Activated CD4-positive, alpha-beta T cell treated with anti-CD3 and anti-CD28 coated beads, Interleukin-2, amount 10 ng/mL, durations not matched to agents 24 days and 14 days (primary cell): ENCODE results near the gene SPAG9. TPM values are rescaled to one million over a fixed set of nuclear protein-coding genes. Genes with fewer than 3 reads are reported as not detected.
A peak's percentile ranks its signal among the peaks of the same experiment; 100 is the strongest.

ENCODE experiments used
- DNase-seq: peaks from one replicate; pipeline ENCODE4 v3.0.0; 2022
- H3K27ac Mint-ChIP-seq: one replicate; pipeline ENCODE4 v1.8.0; 2022; ENCODE audit warnings: mild to moderate bottlenecking, mixed read lengths
- H3K27me3 Mint-ChIP-seq: one replicate; pipeline ENCODE4 v1.8.0; 2022; ENCODE audit warnings: mixed read lengths
- H3K36me3 Mint-ChIP-seq: one replicate; pipeline ENCODE4 v1.8.0; 2022; ENCODE audit warnings: low read depth, mild to moderate bottlenecking, mixed read lengths
- H3K4me1 Mint-ChIP-seq: one replicate; pipeline ENCODE4 v1.8.0; 2021; ENCODE audit warnings: mixed read lengths
- H3K4me3 Mint-ChIP-seq: one replicate; pipeline ENCODE4 v1.8.0; 2022; ENCODE audit warnings: mild to moderate bottlenecking, moderate library complexity, mixed read lengths
- H3K9me3 Mint-ChIP-seq: one replicate; pipeline ENCODE4 v1.8.0; 2021; ENCODE audit warnings: mixed read lengths
- intact Hi-C: fragments of 100-400 bp; cut with micrococcal nuclease; formaldehyde crosslinking; loops from one replicate; pipeline ENCODE4 v1.15.1; 2023
- total RNA-seq: library from RNA; stranded (reverse); gene quantifications from 2 replicates; pipeline ENCODE4 v1.2.3, GENCODE V29; 2022

Gene SPAG9
- total RNA-seq, 1 donor from 2014 or later = 47.5 TPM

DNA sequence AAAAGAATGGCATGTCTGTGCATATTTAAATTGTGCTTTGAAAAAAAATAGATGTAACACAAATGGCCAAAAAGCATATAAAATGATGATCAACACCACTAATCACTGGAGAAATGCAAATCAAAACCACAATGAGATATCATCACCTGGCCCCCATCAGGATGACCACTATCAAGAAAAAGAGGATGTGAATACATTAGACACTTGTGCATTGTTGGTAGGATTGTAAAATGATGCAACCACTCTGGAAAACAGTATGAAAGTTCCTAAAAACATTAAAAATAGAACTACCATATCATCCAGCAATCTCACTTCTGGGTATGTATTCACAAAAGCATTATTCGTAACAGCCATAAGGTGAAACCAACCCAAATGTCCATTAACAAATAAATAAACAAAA is 91.5 kb downstream of the SPAG9 start:
- intact Hi-C loops = no loop called here
- H3K27ac Mint-ChIP-seq = peak overlapping the region; percentile 74
- H3K4me3 Mint-ChIP-seq = peak overlapping the region; percentile 65
- H3K9me3 Mint-ChIP-seq = no peaks in the 10 kb centered on the region
- peaks cover 23% of the 10 kb centered on the region for H3K4me1 Mint-ChIP-seq
- no peaks in the 10 kb centered on the region for H3K27me3 Mint-ChIP-seq
- H3K36me3 Mint-ChIP-seq = peaks cover 17% of the 10 kb centered on the region
- DNase-seq = no peak

DNA sequence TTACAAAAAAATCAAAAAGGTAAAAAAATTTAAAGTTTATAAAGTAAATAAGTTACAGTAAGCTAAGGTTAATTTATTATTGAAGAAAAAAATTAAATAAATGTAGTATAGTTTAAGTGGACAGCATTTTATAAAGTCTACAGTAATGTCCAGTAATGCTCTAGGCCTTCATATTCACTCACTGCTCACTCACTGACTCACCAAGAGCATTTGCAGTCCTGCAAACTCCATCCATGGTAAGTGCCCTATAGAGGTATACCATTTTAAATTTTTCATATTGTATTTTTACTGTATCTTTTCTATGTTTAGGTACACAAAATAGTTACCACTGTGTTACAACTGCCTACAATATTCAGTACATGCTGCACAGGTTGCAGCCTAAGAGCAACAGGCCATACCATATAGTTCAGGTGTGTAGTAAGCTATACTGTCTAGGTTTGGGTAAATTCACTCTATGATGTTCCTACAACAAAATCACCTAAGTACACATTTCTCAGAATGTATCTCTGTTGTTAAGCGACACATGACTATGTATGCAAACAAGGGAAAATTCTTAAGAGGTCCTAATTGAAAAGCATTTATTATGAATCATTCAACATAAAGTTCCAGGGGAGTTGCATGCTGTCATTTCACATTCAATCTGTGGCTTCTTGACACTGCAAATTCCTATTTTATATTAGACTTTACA is 92.3 kb downstream of the SPAG9 start:
- intact Hi-C loops = no loop called here
- Mint-ChIP-seq H3K9me3 (no peaks in the 10 kb centered on the region), H3K36me3 (peaks cover 17% of the 10 kb centered on the region), H3K27ac (no peak overlapping the region), H3K4me1 (peaks cover 23% of the 10 kb centered on the region), H3K27me3 (no peaks in the 10 kb centered on the region), H3K4me3 (no peak overlapping the region)
- DNase-seq = no peak

DNA sequence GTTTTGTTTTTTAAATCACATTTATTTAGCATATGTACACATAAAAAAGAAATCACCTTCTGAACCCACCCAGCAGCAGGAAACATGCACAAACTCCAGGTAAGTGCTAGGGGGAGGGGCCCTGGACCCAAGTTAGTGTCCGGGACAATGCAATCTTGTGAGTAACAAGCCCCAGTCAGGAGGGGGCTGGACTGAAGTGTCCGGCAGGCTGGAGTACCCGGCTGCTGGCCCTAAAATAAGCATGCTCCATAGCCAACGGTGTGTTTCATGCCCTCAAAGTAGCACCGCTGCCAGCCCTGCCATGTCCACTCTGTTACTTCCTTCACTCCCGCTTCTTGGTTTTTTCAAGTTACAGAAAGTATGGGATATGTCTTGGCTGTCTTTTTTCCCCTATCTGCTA is 102.1 kb downstream of the SPAG9 start:
- Mint-ChIP-seq H3K27me3 (no peaks in the 10 kb centered on the region), H3K4me1 (peaks cover 3% of the 10 kb centered on the region), H3K36me3 (peaks cover 22% of the 10 kb centered on the region), H3K27ac (no peak overlapping the region), H3K4me3 (no peak overlapping the region), H3K9me3 (no peaks in the 10 kb centered on the region)
- intact Hi-C loops = no loop called here
- DNase-seq = no peak

DNA sequence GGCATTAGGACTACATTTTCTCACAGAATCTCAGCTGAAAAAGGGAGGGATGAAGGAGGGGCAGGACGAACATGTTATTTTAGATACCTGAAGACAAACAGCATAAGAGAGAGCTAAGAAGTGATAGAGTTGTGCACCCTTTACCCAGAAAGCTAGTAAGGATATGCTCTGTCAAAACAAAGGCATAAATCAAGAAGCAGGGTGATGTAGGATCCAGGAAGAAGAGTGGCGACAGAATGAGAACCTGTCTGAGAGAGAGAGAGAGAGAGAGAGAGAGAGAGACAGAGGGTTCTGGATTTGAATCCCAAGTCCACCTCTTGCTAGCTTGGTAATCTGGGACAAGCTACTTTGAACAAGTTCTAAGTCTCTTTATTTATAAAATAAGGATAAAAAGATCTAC is 103.4 kb downstream of the SPAG9 start:
- peaks cover 23% of the 10 kb centered on the region for H3K36me3 Mint-ChIP-seq
- intact Hi-C loops = no loop called here
- no peak for DNase-seq
- peaks cover 3% of the 10 kb centered on the region for H3K4me1 Mint-ChIP-seq
- no peaks in the 10 kb centered on the region for H3K27me3 Mint-ChIP-seq
- H3K9me3 Mint-ChIP-seq = no peaks in the 10 kb centered on the region
- no peak overlapping the region for H3K27ac Mint-ChIP-seq
- H3K4me3 Mint-ChIP-seq = no peak overlapping the region

DNA sequence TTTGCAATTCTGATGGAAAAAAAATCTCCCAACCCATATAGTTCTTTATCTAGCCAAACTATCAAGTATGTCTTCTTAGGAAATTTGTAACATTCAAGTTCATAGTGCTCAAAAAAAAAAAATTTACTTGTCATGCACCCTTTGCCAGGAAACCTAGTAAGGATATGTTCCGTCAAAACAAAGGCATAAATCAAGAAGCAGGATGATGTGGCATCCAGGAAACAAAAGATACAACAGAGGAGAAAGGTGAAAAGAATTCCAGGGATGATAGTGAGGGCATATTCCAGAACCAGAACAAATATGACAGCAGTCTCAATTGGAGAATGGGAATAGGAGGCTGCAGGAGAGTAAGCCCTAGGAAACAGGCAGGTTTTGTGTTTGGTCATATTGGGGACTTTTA is 104.6 kb downstream of the SPAG9 start:
- H3K9me3 Mint-ChIP-seq = no peaks in the 10 kb centered on the region
- H3K4me3 Mint-ChIP-seq = no peak overlapping the region
- no peak for DNase-seq
- intact Hi-C loops = no loop called here
- H3K27me3 Mint-ChIP-seq = no peaks in the 10 kb centered on the region
- H3K27ac Mint-ChIP-seq = no peak overlapping the region
- peaks cover 23% of the 10 kb centered on the region for H3K36me3 Mint-ChIP-seq
- H3K4me1 Mint-ChIP-seq = peaks cover 3% of the 10 kb centered on the region

DNA sequence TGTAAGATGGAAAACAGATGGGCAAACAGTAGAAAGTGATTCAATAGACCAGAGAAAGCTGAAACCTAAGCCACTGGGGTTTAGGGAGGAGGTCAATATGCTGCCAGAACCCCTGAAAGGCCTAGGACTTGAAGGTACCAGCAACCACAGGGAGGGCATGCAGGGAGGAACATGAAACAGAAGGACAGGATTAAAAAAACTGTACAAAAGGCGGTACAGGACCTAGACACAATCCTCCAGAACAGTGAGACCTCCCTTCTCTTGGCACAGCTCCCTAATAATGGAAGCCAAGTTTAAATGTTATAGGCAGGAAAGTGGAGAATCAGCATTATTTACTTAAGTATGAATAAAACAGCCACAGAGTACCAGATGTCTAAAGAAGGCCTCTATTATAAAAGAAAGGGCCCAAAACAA is 105.5 kb downstream of the SPAG9 start:
- H3K4me3 Mint-ChIP-seq = no peak overlapping the region
- intact Hi-C loops = no loop called here
- no peak overlapping the region for H3K27ac Mint-ChIP-seq
- no peaks in the 10 kb centered on the region for H3K27me3 Mint-ChIP-seq
- no peaks in the 10 kb centered on the region for H3K9me3 Mint-ChIP-seq
- H3K4me1 Mint-ChIP-seq = peaks cover 3% of the 10 kb centered on the region
- H3K36me3 Mint-ChIP-seq = peaks cover 29% of the 10 kb centered on the region
- DNase-seq = no peak

DNA sequence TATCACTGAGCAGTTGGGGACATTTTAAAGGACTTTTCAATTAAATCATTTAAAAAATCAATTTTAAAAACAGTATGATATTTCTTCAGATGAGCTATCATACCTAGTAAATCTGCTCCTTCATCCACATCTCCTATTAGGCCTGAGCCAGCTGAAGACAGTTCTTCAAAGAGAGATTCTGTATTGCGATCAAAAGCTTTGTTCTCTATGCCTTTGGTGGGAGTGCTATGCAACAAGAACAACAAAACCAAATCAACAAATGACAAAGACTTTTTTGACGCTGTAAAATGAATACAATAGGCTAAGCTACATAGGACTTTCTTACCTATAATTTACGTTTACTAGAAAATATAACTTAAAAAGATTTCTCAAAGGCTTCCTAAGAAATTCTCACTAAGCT is 106.5 kb downstream of the SPAG9 start:
- Mint-ChIP-seq H3K9me3 (no peaks in the 10 kb centered on the region), H3K27ac (no peak overlapping the region), H3K27me3 (no peaks in the 10 kb centered on the region), H3K4me1 (peaks cover 3% of the 10 kb centered on the region), H3K36me3 (peaks cover 30% of the 10 kb centered on the region), H3K4me3 (no peak overlapping the region)
- DNase-seq = no peak
- intact Hi-C loops = no loop called here

DNA sequence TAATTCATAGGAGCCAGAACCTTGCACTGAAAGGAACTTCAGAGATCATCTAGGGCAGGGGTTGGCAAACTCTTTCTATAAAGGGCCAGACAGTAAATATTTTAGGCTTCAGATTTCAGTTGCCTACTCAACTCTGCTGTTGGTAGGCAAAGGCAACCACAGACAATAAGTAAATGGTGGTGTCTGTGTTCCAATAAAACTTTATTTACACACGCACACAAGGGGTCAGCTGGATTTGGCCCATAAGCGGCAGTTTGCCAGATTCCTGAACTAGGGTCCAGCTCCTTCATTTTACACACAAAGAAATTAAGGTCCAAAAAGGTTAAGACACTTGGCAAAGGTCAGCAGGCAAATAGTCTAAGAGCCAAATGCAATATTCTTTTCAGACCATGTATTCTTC is 107.3 kb downstream of the SPAG9 start:
- Mint-ChIP-seq H3K36me3 (peaks cover 27% of the 10 kb centered on the region), H3K27ac (no peak overlapping the region), H3K27me3 (no peaks in the 10 kb centered on the region), H3K4me1 (peaks cover 3% of the 10 kb centered on the region), H3K9me3 (no peaks in the 10 kb centered on the region), H3K4me3 (no peak overlapping the region)
- intact Hi-C loops = no loop called here
- DNase-seq = no peak

DNA sequence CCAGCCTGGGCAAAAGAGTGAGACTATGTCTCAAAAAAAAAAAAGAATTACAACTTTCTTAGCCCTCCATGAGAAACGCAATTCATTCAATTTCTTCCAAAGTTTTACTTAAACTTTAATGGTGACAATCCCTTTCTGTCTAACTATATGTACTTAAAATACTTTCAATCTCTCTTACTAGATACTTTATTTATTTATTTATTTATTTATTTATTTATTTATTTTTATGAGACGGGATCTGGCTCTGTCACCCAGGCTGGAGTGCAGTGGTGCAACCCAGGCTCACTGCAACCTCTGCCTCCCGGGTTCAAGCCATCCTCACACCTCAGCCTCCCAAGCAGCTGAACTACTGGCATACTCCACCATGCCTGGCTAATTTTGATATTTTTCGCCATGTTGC is 108.1 kb downstream of the SPAG9 start:
- Mint-ChIP-seq H3K27me3 (no peaks in the 10 kb centered on the region), H3K4me3 (no peak overlapping the region), H3K4me1 (peaks cover 3% of the 10 kb centered on the region), H3K36me3 (peaks cover 28% of the 10 kb centered on the region), H3K27ac (no peak overlapping the region), H3K9me3 (no peaks in the 10 kb centered on the region)
- intact Hi-C loops = no loop called here
- DNase-seq = no peak

DNA sequence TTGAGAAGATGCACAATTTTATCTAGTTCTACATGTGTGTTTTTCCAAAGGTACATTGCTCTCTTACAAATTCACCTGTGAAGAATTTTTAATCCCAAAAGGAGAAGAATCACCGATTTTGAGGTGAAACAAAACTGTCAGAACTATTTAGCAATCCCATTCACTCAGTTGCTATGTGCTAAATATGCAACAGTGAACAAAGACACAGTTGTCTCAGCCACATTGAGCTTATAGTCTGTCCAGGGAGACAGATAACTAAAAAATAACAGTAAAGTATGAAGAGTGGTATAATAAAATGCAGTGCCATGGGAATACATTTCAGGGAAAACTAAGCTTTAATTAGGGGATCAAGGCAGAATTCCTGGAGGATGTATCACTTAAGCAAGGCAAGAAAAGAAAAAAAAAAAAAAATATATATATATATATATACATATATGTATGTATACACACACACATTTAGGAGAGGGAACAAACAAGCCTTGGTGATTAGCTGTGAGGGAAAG is 110.4 kb downstream of the SPAG9 start:
- Mint-ChIP-seq H3K4me3 (no peak overlapping the region), H3K27ac (no peak overlapping the region), H3K4me1 (peaks cover 3% of the 10 kb centered on the region), H3K9me3 (no peaks in the 10 kb centered on the region), H3K36me3 (peaks cover 28% of the 10 kb centered on the region), H3K27me3 (no peaks in the 10 kb centered on the region)
- no peak for DNase-seq
- intact Hi-C loops = no loop called here

DNA sequence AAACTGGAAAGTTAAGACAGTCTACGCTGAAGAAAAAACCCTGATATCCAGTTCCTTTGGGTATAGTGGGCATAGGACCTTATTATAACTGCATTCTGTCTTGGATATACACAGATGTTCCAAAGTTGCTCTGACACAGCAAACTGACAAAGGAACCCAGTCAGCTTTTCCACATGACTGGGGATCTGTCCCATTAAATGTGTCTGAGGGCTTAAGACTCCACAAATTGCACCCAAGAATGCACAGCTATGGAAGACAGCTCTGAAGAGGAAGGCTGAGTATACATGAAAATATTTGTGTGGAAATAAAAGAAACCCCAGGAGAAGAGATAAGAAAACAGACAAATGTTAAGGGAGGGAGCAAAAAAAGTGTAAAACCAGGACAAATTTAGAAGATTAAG is 114.1 kb downstream of the SPAG9 start:
- H3K27me3 Mint-ChIP-seq = no peaks in the 10 kb centered on the region
- no peak for DNase-seq
- no peaks in the 10 kb centered on the region for H3K4me1 Mint-ChIP-seq
- no peaks in the 10 kb centered on the region for H3K9me3 Mint-ChIP-seq
- no peak overlapping the region for H3K4me3 Mint-ChIP-seq
- peaks cover 31% of the 10 kb centered on the region for H3K36me3 Mint-ChIP-seq
- intact Hi-C loops = no loop called here
- H3K27ac Mint-ChIP-seq = peak overlapping the region; percentile 2

DNA sequence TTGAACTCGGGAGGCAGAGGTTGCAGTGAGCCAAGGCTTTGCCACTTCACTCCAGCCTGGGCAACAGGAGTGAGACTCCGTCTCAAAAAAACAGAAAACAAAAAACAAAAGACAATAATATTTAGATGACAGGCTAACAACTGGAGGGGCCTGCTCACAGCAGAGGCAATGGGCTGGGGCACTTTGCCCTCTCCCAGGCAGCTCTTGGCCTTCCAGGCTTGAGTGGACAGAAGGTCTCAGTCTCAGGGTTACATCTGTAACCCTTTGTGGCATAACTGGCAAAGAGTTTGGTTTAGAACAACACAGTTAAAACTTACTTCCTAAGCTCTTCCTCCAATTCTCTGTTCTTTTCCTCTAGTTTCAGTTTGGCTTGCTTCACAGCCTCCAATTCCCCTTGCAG is 114.9 kb downstream of the SPAG9 start:
- H3K36me3 Mint-ChIP-seq = peaks cover 37% of the 10 kb centered on the region
- intact Hi-C loops = no loop called here
- DNase-seq = no peak
- peaks cover 2% of the 10 kb centered on the region for H3K4me1 Mint-ChIP-seq
- no peak overlapping the region for H3K27ac Mint-ChIP-seq
- no peak overlapping the region for H3K4me3 Mint-ChIP-seq
- H3K27me3 Mint-ChIP-seq = no peaks in the 10 kb centered on the region
- H3K9me3 Mint-ChIP-seq = no peaks in the 10 kb centered on the region

DNA sequence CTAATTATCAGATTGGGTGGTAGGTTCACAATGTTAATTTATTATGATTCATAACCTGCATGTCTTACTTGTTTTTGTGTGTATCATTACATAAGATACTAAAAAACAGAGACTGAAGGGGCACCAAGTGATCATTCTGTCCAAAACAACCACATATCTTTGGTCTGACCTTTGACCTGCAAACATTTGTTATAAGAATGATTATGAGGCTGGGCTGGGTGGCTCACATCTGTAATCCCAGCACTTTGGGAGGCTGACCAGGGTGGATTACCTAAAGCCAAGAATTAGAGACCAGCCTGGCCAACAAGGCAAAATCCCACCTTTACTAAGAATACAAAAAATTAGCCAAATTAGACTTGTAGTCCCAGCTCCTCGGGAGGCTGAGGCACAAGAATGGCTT is 116.4 kb downstream of the SPAG9 start:
- no peak overlapping the region for H3K27ac Mint-ChIP-seq
- H3K4me3 Mint-ChIP-seq = no peak overlapping the region
- intact Hi-C loops = no loop called here
- no peaks in the 10 kb centered on the region for H3K27me3 Mint-ChIP-seq
- peaks cover 3% of the 10 kb centered on the region for H3K4me1 Mint-ChIP-seq
- H3K36me3 Mint-ChIP-seq = peaks cover 32% of the 10 kb centered on the region
- H3K9me3 Mint-ChIP-seq = no peaks in the 10 kb centered on the region
- no peak for DNase-seq

DNA sequence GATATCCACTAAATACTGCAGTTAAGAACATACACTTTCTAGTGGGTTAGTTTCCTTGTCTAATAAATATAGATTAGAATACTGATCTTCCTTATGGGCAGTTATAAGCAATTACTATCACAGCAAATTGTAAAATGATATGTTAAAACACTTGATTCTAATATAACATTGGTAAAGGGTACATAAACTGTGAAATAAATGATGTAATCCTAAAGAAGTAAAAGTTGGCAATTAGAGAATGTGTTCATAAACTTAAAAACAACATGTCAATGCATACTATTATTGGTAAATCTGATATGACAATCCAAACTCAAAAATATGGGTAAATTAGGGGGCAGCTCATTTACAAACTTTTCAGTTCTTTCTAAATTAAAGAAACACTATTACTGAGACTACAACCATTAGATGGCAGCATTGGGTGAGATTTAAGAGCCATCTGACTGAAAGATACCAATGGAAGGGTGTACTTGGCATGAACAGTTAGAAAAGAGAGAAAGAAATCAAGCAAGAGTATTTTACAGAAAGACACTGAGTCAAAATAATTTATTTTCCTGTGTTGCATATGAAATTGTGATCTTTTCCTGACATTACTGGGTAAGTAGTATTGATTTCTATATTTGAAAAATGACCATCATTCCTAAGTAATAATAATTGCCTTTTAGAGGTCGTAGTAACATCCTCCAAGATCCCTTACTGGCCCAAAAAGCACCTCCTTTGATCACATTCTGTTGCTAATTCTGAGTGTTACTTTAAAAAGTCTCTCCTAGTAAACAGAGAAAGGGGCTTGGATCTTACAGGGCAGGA is 119.6 kb downstream of the SPAG9 start:
- Mint-ChIP-seq H3K27me3 (no peaks in the 10 kb centered on the region), H3K9me3 (no peaks in the 10 kb centered on the region), H3K4me1 (peaks cover 3% of the 10 kb centered on the region), H3K4me3 (no peak overlapping the region), H3K36me3 (peaks cover 32% of the 10 kb centered on the region), H3K27ac (peak overlapping the region; percentile 4)
- DNase-seq = peak; percentile 83
- intact Hi-C loops = loop anchor here (1.0 to 2.0 kb wide), 5 partner anchors 55 to 260 kb away; partner anchors contain the start of genes MBTD1, NME1 and UTP18
